OCI-LY1 (cell line): ENCODE data around the gene ORC2.

Source experiments
- H2AFZ ChIP-seq: fragments of 200-600 bp; sonication (generic), shearing (Covaris generic); 2 replicates; pipeline ENCODE4 v1.6.0; 2014; ENCODE audit warnings: antibody characterized with exemption, mild to moderate bottlenecking, low read length
- H3F3A ChIP-seq: fragments of 200-600 bp; sonication (generic), shearing (Covaris generic); 2 replicates; pipeline ENCODE4 v1.6.0; 2014; ENCODE audit warnings: mild to moderate bottlenecking, antibody characterized with exemption, low read length, moderate library complexity; ENCODE audit not compliant: insufficient read depth
- H3K27ac ChIP-seq: fragments of 200-600 bp; sonication (generic); 2 replicates; pipeline ENCODE4 v1.5.1; 2014; ENCODE audit warnings: low read length, mixed run types, mild to moderate bottlenecking, low read depth; ENCODE audit not compliant: poor library complexity, severe bottlenecking
- H3K27me3 ChIP-seq: fragments of 200-600 bp; sonication (generic); 2 replicates; pipeline ENCODE4 v1.6.0; 2014; ENCODE audit warnings: antibody characterized with exemption, mild to moderate bottlenecking, low read length, moderate library complexity; ENCODE audit not compliant: insufficient read depth
- H3K36me3 ChIP-seq: fragments of 200-600 bp; sonication (generic); 2 replicates; pipeline ENCODE4 v1.6.1; 2014; ENCODE audit warnings: mild to moderate bottlenecking, antibody characterized with exemption, low read length, moderate library complexity, mixed read lengths; ENCODE audit not compliant: insufficient read depth
- H3K4me1 ChIP-seq: fragments of 200-600 bp; sonication (generic); 2 replicates; pipeline ENCODE4 v1.5.1; 2014; ENCODE audit warnings: mild to moderate bottlenecking, low read length, moderate library complexity; ENCODE audit not compliant: insufficient read depth, severe bottlenecking
- H3K4me2 ChIP-seq: fragments of 200-600 bp; sonication (generic), shearing (Covaris generic); 2 replicates; pipeline ENCODE4 v1.6.1; 2014; ENCODE audit warnings: low read length
- H3K4me3 ChIP-seq: fragments of 200-600 bp; sonication (generic); 2 replicates; pipeline ENCODE4 v1.5.1; 2014; ENCODE audit warnings: low read length, low read depth, mild to moderate bottlenecking, mixed read lengths; ENCODE audit not compliant: poor library complexity, severe bottlenecking
- H3K79me2 ChIP-seq: fragments of 200-600 bp; shearing (Covaris generic); 2 replicates; pipeline ENCODE4 v1.6.1; 2016; ENCODE audit warnings: mixed run types, low read length, mixed read lengths; ENCODE audit not compliant: insufficient read depth
- H3K9ac ChIP-seq: fragments of 200-600 bp; sonication (generic), shearing (Covaris generic); 2 replicates; pipeline ENCODE4 v1.6.1; 2014; ENCODE audit warnings: mild to moderate bottlenecking, low read length, mixed read lengths
- H3K9me2 ChIP-seq: fragments of 200-600 bp; sonication (generic), shearing (Covaris generic); 2 replicates; pipeline ENCODE4 v1.6.1; 2014; ENCODE audit warnings: low read depth, mild to moderate bottlenecking, low read length, mixed read lengths
- H3K9me3 ChIP-seq: fragments of 200-600 bp; shearing (Covaris generic); 2 replicates; pipeline ENCODE4 v1.6.1; 2014; ENCODE audit warnings: low read length, mixed read lengths
- H4K20me1 ChIP-seq: fragments of 200-600 bp; sonication (generic), shearing (Covaris generic); 2 replicates; pipeline ENCODE4 v1.6.0; 2016; ENCODE audit warnings: mild to moderate bottlenecking, low read length; ENCODE audit not compliant: insufficient read depth
- CTCF ChIP-seq: fragments of 200-600 bp; sonication (generic), shearing (Covaris generic); IDR thresholded peaks from 2 replicates; pipeline ENCODE4 v1.5.1; 2017; ENCODE audit warnings: mild to moderate bottlenecking, antibody characterized with exemption, low read length, moderate library complexity, mixed read lengths
- EZH2 ChIP-seq: fragments of 200-600 bp; sonication (generic), shearing (Covaris generic); IDR thresholded peaks from 2 replicates; pipeline ENCODE4 v1.8.0; 2017; ENCODE audit warnings: borderline replicate concordance, mixed run types, mild to moderate bottlenecking, antibody characterized with exemption, low read length, moderate library complexity, mixed read lengths

ORC2 gene

GRCh38 chr2:200987137-200987536 is 23.7 kb upstream of the ORC2 start:
- H3F3A ChIP-seq: no peaks in the 10 kb centered on the region
- H3K4me2 ChIP-seq: no peak overlapping the region

GRCh38 chr2:200985799-200986198 is 22.3 kb upstream of the ORC2 start:
- TF ChIP-seq CTCF: no peak
- no peak for TF ChIP-seq EZH2
- no peaks in the 10 kb centered on the region for H3K27me3 ChIP-seq
- H3K9ac ChIP-seq: no peak overlapping the region
- H3K79me2 ChIP-seq: no peaks in the 10 kb centered on the region
- no peaks in the 10 kb centered on the region for H3K9me2 ChIP-seq
- H3K9me3 ChIP-seq: no peaks in the 10 kb centered on the region
- no peak overlapping the region for H2AFZ ChIP-seq
- H3K4me3 ChIP-seq: no peak overlapping the region
- H3K27ac ChIP-seq: no peak overlapping the region
- peaks cover 44% of the 10 kb centered on the region for H3K36me3 ChIP-seq
- no peaks in the 10 kb centered on the region for H4K20me1 ChIP-seq
- H3K4me2 ChIP-seq: no peak overlapping the region
- no peaks in the 10 kb centered on the region for H3K4me1 ChIP-seq
- H3F3A ChIP-seq: no peaks in the 10 kb centered on the region

More at GRCh38 chr2:200987137-200987536, 23.7 kb upstream of the ORC2 start:
- Histone ChIP-seq H3K27me3 (no peaks in the 10 kb centered on the region), H3K9me3 (no peaks in the 10 kb centered on the region), H3K9me2 (no peaks in the 10 kb centered on the region), H4K20me1 (no peaks in the 10 kb centered on the region), H2AFZ (no peak overlapping the region), H3K79me2 (no peaks in the 10 kb centered on the region), H3K4me3 (no peak overlapping the region), H3K27ac (no peak overlapping the region), H3K4me1 (no peaks in the 10 kb centered on the region), H3K36me3 (peaks cover 47% of the 10 kb centered on the region), H3K9ac (no peak overlapping the region)
- TF ChIP-seq EZH2 (no peak), CTCF (no peak)

- no peak overlapping the region for H3K27ac ChIP-seq
- H3K9me2 ChIP-seq: no peaks in the 10 kb centered on the region
- no peaks in the 10 kb centered on the region for H3K79me2 ChIP-seq
- no peaks in the 10 kb centered on the region for H3F3A ChIP-seq
- H3K4me2 ChIP-seq: no peak overlapping the region
- TF ChIP-seq CTCF: no peak
- TF ChIP-seq EZH2: no peak
- H3K9ac ChIP-seq: no peak overlapping the region
- no peaks in the 10 kb centered on the region for H3K9me3 ChIP-seq
- no peak overlapping the region for H2AFZ ChIP-seq
- no peaks in the 10 kb centered on the region for H3K4me1 ChIP-seq
- no peak overlapping the region for H3K4me3 ChIP-seq
- H3K27me3 ChIP-seq: no peaks in the 10 kb centered on the region
- peaks cover 14% of the 10 kb centered on the region for H3K36me3 ChIP-seq
- H4K20me1 ChIP-seq: no peaks in the 10 kb centered on the region
Observed at GRCh38 chr2:200976710-200977109, 13.2 kb upstream of the ORC2 start.
